Activated CD8-positive, alpha-beta memory T cell treated with anti-CD3 and anti-CD28 coated beads, Interleukin-2, amount 50 U/mL, for 48 hours (primary cell): Measurements from ENCODE around the gene CARM1.

ENCODE experiments used
- DNase-seq: peaks from one replicate; pipeline ENCODE4 v3.0.0-alpha.2; 2020

Gene CARM1

DNA sequence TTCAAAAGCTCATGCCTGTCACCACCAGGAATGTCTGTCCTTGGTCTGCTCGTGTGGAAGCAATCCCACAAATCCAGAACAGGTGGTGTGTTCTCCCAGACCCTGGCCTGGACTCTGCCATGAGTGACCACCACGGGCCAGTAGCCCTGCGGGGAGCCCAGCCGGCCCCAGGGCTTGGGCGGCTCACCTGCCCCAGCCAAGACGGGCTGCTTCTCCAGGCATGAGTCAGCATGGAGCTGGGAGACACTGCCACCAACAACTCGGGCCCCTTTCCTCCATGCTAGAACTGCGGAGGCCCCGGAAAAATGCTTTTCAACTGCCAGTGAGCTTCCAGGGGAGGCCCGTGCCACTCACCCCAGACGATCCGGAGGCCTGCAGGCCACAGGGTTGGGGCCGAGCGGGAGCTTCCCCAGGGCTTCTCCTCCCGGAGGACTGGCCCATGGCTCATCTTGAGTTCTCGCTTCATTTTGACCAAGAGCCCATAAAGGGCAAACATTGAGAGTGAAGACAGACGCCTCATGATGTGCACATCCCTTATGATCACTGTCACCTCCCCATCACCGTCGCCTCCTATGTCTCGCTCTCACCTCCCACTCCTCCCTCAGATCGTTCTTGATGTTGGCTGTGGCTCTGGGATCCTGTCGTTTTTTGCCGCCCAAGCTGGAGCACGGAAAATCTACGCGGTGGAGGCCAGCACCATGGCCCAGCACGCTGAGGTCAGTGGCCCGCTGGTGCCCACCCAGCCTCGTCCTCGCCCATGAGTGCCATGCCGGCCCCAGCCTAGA is 40.4 kb downstream of the CARM1 start:
- no peak for DNase-seq

DNA sequence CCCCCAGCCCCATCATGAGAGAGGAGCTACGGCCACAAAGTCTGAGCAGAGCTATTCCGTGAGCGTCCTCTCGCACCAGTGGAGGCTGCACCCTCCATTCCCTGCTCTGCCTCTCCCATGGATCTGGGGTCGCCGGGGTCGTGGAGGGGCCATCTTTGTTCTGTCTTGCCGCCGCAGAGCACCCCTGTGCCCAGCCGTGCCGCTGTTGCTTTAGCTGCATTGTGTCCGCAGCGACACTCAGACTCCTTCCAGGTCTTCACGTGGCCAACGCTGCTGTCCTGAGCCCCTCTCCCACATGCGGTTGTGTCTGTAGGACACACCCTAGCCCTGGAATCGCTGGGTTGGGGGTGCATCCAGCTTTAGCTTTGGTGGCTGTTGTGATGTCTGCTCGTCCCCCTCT is 41.3 kb downstream of the CARM1 start:
- DNase-seq, result no peak

DNA sequence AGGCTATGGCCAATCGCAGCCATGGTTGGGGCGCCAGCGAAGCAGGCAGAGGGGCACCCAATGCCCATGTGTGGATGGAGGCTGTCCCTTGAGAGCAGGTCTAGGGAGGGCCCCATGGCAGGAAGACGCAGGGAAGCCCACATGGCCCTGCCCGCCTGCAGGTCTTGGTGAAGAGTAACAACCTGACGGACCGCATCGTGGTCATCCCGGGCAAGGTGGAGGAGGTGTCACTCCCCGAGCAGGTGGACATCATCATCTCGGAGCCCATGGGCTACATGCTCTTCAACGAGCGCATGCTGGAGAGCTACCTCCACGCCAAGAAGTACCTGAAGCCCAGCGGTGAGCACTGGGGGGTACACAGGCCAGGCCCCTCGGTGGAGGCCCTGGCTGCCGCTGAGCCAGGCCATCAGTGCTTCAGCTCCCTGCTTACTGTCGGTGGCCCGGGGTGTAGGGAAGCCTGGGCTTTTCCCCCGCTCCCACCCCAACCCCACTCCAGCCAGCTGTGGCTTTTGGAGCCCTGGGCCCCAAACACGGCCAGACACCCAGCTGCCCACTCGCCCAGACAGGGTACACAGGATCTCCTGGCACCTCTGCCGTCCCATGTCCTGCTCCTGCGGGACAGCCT is 42.5 kb downstream of the CARM1 start:
- DNase-seq, result no peak

DNA sequence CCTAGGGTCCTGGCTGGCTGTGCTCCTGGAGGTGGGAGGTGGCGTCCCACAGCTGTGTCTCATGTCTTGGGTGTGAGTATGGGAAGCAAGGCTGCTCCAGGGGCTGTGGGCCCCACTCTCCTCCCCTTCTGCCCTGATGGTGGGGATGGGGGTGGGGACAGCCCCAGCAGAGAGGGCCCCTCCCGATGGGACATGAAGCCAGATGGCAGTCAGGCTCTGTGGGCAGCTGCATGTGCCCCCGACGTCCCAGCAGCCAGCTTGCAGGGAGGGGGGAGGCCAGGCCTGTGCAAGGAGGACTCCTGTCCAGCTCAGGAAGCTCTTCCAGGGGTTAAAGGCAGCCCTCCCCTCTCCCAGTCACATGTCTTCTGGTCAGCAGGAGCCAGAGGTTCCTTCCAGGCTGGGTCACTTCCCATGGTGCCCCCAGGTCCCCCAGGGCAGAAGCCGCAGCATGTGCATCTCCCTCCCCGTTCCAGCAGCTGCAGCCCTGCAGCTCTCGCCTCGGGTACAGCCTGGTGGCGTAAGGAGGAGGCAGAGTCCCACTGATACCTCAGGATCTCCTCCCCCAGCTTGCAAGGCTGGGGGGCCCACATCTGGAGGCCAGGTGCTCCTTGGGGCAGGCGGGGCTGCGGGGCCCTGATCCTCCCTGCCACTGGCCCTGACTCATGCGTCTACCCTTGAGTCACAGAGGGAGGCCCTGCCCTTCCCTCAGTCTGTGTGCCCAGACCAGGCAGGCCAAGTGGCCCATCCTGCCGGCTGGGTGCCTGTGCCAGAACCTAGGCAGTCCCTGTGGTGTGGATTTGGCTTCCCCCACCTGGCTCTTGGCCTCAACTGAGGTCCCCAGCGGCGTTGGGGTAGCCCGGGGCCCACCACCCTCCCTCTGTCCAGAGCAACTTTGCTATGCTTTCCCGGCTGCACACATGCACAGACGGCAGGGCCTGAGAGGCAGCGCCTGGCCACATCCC is 44.1 kb downstream of the CARM1 start:
- no peak for DNase-seq

DNA sequence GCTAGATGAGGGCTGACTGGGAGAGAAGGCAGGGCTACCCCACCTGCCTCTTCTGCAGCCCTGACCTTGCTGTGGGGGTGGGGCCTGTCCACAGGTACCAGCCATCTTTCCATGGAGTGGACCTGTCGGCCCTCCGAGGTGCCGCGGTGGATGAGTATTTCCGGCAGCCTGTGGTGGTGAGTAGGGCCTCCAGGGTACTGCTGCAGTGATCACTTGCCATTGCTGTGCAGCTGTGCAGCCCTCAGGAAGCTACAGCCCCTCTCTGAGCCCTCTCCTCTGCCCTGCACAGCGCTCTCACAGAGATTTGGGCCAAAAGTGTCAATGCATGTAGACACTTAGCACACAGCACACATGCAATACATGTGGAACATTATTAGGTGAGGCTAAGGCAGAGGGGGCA is 45.2 kb downstream of the CARM1 start:
- DNase-seq, result no peak

DNA sequence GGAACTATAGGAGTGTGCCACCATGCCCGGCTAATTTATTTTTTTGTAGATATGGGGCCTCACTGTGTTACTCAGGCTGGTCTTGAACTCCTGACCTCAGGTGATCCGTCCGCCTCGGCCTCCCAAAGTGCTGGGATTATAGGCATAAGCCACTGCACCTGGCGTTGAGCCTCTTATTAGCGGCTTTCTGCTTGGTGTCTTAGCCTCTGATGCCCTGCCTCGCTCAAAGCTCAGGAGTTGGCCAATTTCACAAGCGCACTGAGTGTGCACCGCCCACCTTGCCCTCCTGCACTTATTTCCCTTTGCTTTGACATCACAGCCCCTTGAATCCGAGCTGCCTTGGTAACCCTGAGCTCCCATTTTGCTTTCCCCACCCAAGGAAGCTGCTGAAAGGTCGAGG is 47.0 kb downstream of the CARM1 start:
- no peak for DNase-seq

DNA sequence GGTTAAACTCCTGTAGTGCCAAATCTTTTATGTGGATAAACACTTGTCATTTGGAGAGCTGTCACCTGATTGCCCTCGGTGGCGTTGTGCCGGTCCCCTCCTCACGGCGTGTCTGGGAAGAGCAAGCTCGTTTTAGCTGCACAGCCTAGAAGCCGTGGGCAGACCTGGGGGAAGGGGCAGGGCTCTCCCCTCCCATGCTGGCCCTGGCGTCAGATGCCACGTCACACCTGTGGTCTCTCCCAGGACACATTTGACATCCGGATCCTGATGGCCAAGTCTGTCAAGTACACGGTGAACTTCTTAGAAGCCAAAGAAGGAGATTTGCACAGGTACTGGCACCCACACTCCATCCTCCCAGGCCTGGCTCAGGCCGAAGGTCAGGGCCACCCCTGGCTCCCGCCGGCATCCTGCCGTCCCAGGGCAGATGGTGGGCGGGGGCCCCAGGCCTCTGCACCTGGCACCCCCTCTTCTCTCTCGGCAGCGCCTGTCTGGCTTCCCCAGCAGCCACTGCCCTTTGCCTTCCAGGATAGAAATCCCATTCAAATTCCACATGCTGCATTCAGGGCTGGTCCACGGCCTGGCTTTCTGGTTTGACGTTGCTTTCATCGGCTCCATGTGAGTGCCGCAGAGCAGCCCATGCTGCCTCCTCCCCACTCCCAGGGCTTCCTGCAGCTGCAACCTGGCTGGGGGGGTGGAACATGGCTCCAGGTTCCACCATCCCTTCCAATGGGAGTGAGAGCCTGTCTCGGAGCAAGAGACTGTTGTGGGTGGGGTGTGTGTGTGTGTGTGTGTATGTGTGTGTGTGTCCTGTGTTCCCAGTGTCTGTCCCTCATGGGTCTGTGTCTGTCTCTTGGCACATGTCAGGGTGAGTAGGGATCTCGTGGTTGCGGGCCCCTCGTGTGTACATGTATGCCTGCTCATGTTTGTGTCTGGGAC is 48.3 kb downstream of the CARM1 start:
- no peak for DNase-seq

DNA sequence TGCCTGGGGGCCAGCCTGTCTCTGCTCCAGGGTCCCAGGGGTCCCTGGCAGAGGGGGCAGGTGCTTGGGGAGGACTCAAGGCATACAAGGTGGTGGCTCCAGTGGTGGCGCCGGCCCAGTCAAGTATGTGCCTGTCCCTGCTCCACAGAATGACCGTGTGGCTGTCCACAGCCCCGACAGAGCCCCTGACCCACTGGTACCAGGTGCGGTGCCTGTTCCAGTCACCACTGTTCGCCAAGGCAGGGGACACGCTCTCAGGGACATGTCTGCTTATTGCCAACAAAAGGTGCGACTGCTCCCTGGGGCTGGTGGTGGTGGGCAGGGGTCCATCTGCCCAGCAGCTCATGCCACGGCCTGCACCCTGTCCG is 48.9 kb downstream of the CARM1 start:
- DNase-seq, result no peak

DNA sequence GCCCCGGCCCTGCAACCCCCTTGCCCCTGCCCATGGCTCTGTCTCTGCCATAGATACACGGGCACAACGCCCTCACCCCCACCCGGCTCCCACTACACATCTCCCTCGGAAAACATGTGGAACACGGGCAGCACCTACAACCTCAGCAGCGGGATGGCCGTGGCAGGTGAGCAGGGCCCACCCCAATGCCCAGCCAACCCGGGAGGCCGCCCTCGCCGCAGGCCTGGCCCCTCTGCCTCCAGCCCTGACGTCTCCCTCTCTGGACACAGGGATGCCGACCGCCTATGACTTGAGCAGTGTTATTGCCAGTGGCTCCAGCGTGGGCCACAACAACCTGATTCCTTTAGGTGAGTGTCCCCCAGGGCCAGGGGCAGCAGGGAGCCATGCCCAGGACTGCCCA is 49.4 kb downstream of the CARM1 start:
- DNase-seq, result no peak

DNA sequence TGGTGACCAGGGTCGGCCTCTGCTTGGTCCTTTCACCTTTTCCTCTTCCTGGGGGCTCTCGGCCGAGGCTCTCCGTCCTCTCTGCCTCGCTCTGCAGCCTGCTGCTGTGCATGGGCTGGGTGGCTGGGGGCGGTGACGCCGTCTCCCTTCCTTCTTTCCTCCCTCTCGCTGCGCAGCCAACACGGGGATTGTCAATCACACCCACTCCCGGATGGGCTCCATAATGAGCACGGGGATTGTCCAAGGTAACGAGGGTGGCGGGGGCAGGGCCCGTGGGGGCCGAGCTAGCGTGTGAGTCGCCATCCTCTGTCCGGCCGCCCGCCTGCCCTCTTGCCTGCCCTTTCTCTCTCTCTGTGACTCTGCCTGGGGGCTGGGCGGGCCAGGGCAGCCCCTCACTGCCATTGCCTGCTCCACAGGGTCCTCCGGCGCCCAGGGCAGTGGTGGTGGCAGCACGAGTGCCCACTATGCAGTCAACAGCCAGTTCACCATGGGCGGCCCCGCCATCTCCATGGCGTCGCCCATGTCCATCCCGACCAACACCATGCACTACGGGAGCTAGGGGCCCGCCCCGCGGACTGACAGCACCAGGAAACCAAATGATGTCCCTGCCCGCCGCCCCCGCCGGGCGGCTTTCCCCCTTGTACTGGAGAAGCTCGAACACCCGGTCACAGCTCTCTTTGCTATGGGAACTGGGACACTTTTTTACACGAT is 50.0 kb downstream of the CARM1 start:
- DNase-seq, result no peak

DNA sequence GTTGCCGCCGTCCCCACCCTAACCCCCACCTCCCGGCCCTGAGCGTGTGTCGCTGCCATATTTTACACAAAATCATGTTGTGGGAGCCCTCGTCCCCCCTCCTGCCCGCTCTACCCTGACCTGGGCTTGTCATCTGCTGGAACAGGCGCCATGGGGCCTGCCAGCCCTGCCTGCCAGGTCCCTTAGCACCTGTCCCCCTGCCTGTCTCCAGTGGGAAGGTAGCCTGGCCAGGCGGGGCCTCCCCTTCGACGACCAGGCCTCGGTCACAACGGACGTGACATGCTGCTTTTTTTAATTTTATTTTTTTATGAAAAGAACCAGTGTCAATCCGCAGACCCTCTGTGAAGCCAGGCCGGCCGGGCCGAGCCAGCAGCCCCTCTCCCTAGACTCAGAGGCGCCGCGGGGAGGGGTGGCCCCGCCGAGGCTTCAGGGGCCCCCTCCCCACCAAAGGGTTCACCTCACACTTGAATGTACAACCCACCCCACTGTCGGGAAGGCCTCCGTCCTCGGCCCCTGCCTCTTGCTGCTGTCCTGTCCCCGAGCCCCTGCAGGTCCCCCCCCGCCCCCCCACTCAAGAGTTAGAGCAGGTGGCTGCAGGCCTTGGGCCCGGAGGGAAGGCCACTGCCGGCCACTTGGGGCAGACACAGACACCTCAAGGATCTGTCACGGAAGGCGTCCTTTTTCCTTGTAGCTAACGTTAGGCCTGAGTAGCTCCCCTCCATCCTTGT is 50.7 kb downstream of the CARM1 start:
- DNase-seq, result no peak

DNA sequence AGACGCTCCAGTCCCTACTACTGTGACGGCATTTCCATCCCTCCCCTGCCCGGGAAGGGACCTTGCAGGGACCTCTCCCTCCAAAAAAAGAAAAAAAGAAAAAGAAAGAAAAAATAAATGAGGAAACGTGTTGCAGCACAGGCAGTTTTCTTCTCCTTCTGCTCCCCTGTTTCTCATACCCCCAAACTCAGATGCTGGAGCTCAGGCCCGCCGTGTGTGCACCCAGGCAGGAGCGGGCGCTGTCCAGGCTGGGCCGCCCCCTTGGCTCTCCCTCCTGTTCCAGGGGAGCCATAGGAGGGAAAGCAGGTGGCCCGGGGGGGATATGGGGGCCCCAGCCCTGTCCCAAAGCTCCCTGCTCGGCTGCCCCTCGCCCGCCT is 51.3 kb downstream of the CARM1 start:
- DNase-seq, result no peak

DNA sequence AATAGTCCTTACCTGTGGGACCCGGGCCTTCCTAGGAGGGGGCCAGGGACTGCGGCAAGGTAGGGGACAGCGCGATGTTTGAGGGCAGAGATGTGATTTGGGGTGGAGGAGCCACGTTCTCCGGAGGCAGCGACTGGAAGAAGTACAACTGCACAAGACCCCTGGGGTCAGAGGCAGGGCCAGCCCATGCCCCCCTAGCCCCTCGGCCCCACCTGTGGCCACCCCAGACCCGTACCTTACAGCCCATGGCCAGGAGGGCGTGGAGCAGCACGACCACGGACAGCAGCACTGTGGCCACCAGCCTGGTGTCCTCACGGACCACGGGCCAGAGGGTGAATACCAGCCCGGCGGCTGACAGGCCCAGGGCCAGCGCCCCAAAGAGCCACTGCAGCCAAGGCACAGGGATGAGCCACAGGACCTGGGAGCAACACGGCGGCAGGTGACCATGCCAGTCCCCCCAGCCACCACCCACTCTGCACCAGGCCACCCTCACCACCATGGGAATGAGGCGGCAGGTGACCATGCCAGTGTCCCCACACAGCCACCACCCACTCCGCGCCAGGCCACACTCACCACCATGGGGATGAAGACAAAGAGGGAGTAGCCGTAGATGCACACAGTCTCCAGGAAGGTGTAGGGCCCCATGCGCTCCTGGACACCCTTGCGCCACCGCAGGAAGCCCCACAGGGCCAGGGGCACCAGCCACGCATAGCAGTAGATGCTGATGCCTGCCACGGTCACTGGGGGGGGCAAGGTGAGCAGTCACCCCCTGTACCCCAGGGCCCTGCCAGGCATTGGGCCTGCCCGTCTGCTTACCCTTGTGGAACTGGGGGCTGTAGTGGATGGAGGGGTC is 52.1 kb downstream of the CARM1 start:
- DNase-seq, result no peak

DNA sequence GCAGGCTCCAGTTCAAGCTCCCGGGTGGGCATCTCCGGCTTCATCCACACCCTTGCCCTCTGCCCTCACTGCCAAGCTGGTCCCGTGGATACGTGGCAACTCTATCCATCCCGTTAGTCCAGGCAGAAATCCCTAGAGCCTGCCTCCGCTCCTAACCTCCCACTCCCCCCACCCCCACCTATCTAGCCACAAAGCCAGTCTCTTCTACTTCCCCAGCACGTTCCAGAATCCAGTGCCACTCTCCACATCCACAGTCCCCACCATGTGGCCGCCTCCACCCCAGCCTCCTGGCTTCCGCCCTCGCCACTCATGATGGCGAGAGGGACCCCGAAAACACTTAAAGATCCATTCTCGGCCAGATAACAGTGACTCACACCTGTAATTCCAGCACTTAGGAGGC is 53.2 kb downstream of the CARM1 start:
- DNase-seq, result no peak

DNA sequence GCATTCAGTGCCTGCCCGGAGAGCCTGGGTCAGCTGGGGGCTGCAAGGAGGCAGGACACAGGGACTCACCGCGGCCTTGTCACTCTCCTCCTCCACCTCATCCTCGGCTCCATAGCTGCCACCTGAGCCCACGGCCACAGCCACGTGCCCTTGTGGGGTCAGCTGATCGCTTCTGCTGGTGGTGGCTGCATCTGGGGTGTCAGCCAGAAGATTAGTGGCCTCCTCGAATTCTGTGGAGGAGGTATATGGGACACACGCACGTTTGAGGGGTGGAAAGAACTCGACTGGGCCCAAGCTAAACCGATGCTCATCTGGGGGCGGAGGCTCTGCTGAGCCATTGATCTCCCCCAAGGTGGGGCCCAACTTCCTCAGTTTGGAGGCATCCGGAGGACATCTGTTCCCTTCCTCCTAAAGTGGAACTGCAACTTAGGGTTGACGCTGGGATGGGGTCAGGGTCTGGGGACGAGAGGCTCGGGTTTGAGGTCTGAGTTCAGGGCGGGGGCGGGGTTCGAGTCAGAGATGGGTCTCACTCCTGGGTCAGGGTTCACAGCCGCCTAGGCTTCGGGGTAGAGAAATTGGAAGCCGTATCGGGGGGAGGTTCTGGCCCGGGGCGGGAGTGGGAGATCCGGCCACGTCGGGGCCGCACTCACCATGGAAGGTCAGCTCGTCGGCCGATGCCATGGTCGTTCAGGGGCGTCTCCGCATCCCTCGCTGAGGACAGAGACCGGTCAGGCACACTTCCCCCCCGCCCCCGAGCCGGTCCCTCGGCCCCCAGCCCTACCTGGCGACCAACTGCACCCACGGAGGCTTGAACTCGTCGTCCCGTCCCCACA is 56.6 kb downstream of the CARM1 start:
- no peak for DNase-seq

DNA sequence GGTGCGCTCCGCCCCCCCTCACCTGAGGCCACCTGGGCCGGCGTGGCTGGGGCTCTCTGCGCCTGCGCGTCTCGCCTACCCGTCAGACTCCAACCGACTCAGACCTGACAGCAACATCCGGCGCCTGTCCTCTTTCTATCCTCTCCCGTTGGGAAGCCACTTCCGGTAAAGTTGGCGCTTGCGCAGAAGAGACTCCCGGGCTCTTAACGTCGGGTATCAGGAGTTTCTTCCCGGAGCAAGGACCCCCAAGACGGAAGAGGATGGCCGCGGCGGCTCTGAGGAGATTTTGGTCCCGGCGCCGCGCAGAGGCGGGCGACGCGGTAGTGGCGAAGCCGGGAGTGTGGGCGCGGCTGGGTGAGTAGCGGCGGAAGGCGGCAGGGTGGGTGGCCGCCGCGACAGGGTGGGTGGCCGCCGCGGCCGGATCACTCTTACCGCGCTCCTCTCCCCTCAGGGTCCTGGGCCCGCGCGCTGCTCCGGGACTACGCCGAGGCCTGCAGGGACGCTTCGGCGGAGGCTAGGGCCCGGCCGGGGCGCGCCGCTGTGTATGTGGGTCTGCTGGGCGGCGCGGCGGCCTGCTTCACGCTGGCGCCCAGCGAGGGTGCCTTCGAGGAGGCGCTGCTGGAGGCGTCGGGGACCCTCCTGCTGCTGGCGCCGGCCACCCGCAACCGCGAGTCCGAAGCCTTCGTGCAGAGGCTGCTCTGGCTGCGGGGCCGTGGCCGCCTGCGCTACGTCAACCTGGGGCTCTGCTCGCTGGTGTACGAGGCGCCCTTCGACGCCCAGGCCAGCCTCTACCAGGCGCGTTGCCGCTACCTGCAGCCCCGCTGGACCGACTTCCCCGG is 57.4 kb downstream of the CARM1 start, which contains the start of the genes TIMM29 and YIPF2:
TSS of gene TIMM29 (plus strand) at position 249 of the 839 bp plus-strand sequence. CDS start at position 261, 12 bp downstream.
TSS of gene YIPF2 (minus strand) at position 77 of the 839 bp plus-strand sequence. CDS start 229 bp downstream, outside the sequence.
- peak; percentile 96 for DNase-seq

DNA sequence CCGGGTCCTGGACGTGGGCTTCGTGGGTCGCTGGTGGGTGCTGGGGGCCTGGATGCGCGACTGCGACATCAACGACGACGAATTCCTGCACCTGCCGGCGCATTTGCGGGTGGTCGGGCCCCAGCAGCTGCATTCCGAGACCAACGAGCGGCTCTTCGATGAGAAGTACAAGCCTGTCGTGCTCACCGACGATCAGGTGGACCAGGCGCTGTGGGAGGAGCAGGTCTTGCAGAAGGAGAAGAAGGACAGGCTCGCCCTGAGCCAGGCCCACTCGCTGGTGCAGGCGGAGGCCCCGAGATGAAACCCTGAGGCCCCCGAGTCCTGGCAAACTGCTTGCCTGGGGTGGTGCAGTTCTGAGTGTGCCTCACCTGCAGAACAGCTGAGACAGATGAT is 58.0 kb downstream of the CARM1 start:
- DNase-seq, result no peak
